GM23338 (cell line): ENCODE data around the gene COL4A5. TPM values are rescaled to one million over a fixed set of nuclear protein-coding genes. Genes with fewer than 3 reads are reported as not detected.
A peak's percentile ranks its signal among the peaks of the same experiment; 100 is the strongest.

Experiments used
- ATAC-seq: fragments of 200-7000 bp; cut with Tn5 transposase; 3 replicates; pipeline ENCODE4 v1.9.1; 2020
- DNase-seq: peaks from one replicate; pipeline ENCODE4 v3.0.0-alpha.2; 2015; ENCODE audit warnings: low spot score
- H2AFZ ChIP-seq: fragments of 200-600 bp; sonication (generic); 2 replicates; pipeline ENCODE4 v1.8.0; 2016; ENCODE audit warnings: antibody characterized with exemption, mild to moderate bottlenecking, moderate library complexity
- H3F3A ChIP-seq: fragments of 200-600 bp; sonication (generic); replicated peaks from 2 replicates; pipeline ENCODE4 v1.8.0; 2017; ENCODE audit warnings: antibody characterized with exemption, mixed run types, low read depth
- H3K27ac ChIP-seq: fragments of 200-600 bp; sonication (generic); 2 replicates; pipeline ENCODE4 v1.6.1; 2016; ENCODE audit warnings: low read depth
- H3K27me3 ChIP-seq: fragments of 200-600 bp; sonication (generic); 2 replicates; pipeline ENCODE4 v1.8.0; 2016; ENCODE audit warnings: mild to moderate bottlenecking, mixed run types, moderate library complexity; ENCODE audit not compliant: insufficient read depth
- H3K36me3 ChIP-seq: fragments of 200-600 bp; sonication (generic); 2 replicates; pipeline ENCODE4 v1.8.0; 2016; ENCODE audit warnings: mild to moderate bottlenecking; ENCODE audit not compliant: insufficient read depth
- H3K4me1 ChIP-seq: fragments of 200-600 bp; sonication (generic); 2 replicates; pipeline ENCODE4 v1.8.0; 2016; ENCODE audit warnings: mild to moderate bottlenecking, moderate library complexity; ENCODE audit not compliant: insufficient read depth
- H3K4me2 ChIP-seq: fragments of 200-600 bp; sonication (generic); 2 replicates; pipeline ENCODE4 v1.7.1; 2017; ENCODE audit warnings: mixed run types
- H3K4me3 ChIP-seq: fragments of 200-600 bp; sonication (generic); 2 replicates; pipeline ENCODE4 v1.6.1; 2016; ENCODE audit warnings: mixed run types
- H3K79me2 ChIP-seq: fragments of 200-600 bp; sonication (generic); replicated peaks from 2 replicates; pipeline ENCODE4 v1.8.0; 2017; ENCODE audit warnings: mild to moderate bottlenecking; ENCODE audit not compliant: insufficient read depth
- H3K9me2 ChIP-seq: fragments of 200-600 bp; sonication (generic); 2 replicates; pipeline ENCODE4 v1.8.0; 2017; ENCODE audit not compliant: insufficient read depth
- H4K20me1 ChIP-seq: fragments of 200-600 bp; sonication (generic); replicated peaks from 2 replicates; pipeline ENCODE4 v1.8.0; 2017; ENCODE audit warnings: mild to moderate bottlenecking; ENCODE audit not compliant: insufficient read depth
- H3K27ac Mint-ChIP-seq: 2 replicates; pipeline ENCODE4 v1.8.0; 2020; ENCODE audit warnings: inconsistent platforms, mild to moderate bottlenecking, moderate library complexity, mixed read lengths
- H3K27me3 Mint-ChIP-seq: 3 replicates; pipeline ENCODE4 v1.8.0; 2022; ENCODE audit warnings: low read depth, mild to moderate bottlenecking, moderate library complexity, mixed read lengths, inconsistent platforms; ENCODE audit not compliant: insufficient read depth, poor library complexity
- H3K36me3 Mint-ChIP-seq: 3 replicates; pipeline ENCODE4 v1.8.0; 2021; ENCODE audit warnings: low read depth, mild to moderate bottlenecking, inconsistent platforms, moderate library complexity, mixed read lengths
- H3K4me1 Mint-ChIP-seq: 3 replicates; pipeline ENCODE4 v1.8.0; 2020; ENCODE audit warnings: mild to moderate bottlenecking, inconsistent platforms, mixed read lengths
- H3K4me3 Mint-ChIP-seq: 3 replicates; pipeline ENCODE4 v1.8.0; 2021; ENCODE audit warnings: moderate library complexity, mild to moderate bottlenecking, inconsistent platforms, mixed read lengths
- H3K9me3 Mint-ChIP-seq: 3 replicates; pipeline ENCODE4 v1.8.0; 2020; ENCODE audit warnings: moderate library complexity, mild to moderate bottlenecking, inconsistent platforms, mixed read lengths
- CTCF ChIP-seq, 2 experiments: fragments of 200-600 bp in 1 of 2; sonication (generic) in 1 of 2; conservative IDR thresholded peaks; 2 replicates each; pipeline versions ENCODE4 v1.5.1 to v1.6.1; 2016 to 2017; ENCODE audit warnings: antibody characterized with exemption in 2 of 2, low read depth in 2 of 2, mild to moderate bottlenecking in 2 of 2, moderate library complexity in 1 of 2
- EZH2phosphoT487 ChIP-seq: fragments of 200-600 bp; sonication (generic); IDR thresholded peaks from one replicate; pipeline ENCODE4 v1.8.1; 2018; ENCODE audit warnings: antibody characterized with exemption; ENCODE audit not compliant: unreplicated experiment
- POLR2AphosphoS5 ChIP-seq: IDR thresholded peaks from 2 replicates; pipeline ENCODE4 v1.6.1; 2016; ENCODE audit warnings: antibody characterized with exemption, low read depth
- ZNF462 ChIP-seq: fragments of 250-450 bp; sonication (Bioruptor Pico); IDR thresholded peaks from 2 replicates; pipeline ENCODE4 v1.5.0; 2020; ENCODE audit warnings: mild to moderate bottlenecking, moderate library complexity
- polyA plus RNA-seq: library from polyadenylated mRNA; unstranded; fragments of >200 nt; fragmentation: Nextera tagmentation; extraction: Ambion mirVana; gene quantifications from 2 replicates; pipeline ENCODE4 v1.2.1, GENCODE V29; 2016
- total RNA-seq: library from RNA; depleted of rRNA; stranded (reverse); fragments of >200 nt; shearing (Covaris generic); gene quantifications from 2 replicates; pipeline ENCODE4 v1.2.3, GENCODE V29; 2014

The COL4A5 gene
- total and polyA plus RNA-seq, 2 experiments from 2014 or later: 15.5 to 48.1 TPM

GRCh38 chrX:108735091-108735678 lies 295.5 kb downstream of the COL4A5 start:
- TF ChIP-seq EZH2phosphoT487: no peak
- TF ChIP-seq CTCF (conservative IDR thresholded peaks at IDR 0.05; ENCODE audit: low read depth in 2 of 2): peak; percentile 33 to 58
- no peak for TF ChIP-seq POLR2AphosphoS5
- no peak for TF ChIP-seq ZNF462 (CRISPR knock-in tag)
- H3K27ac Mint-ChIP-seq: no peak overlapping the region
- Histone ChIP-seq H3K79me2 (no peaks in the 10 kb centered on the region), H4K20me1 (no peaks in the 10 kb centered on the region), H3K9me2 (no peaks in the 10 kb centered on the region), H2AFZ (0 out of 2 replicates have a peak overlapping the region, but pooled peaks have one; percentile 38), H3F3A (no peaks in the 10 kb centered on the region), H3K4me1 (peaks cover 13% of the 10 kb centered on the region), H3K36me3 (no peaks in the 10 kb centered on the region; the same call in 1 of the 2 replicates), H3K4me3 (peak overlapping the region; percentile 73), H3K27me3 (peaks cover 30% of the 10 kb centered on the region), H3K27ac (no peak overlapping the region), H3K4me2 (peak overlapping the region; percentile 80)
- DNase-seq (peak; percentile 59), ATAC-seq (peak; percentile 21)
- H3K27me3 Mint-ChIP-seq: peaks cover 31% of the 10 kb centered on the region
- peaks cover 29% of the 10 kb centered on the region; the same call in 2 of the 3 replicates for H3K4me1 Mint-ChIP-seq
- H3K9me3 Mint-ChIP-seq: peaks cover 27% of the 10 kb centered on the region
- H3K36me3 Mint-ChIP-seq: peaks cover 29% of the 10 kb centered on the region
- H3K4me3 Mint-ChIP-seq: peak overlapping the region; percentile 70
